Mesenchymal stem cell (in vitro differentiated cells and primary cell): ENCODE measurements around the gene LMLN.
A peak's percentile ranks its signal among the peaks of the same experiment; 100 is the strongest.

Experiments used
- DNase-seq: peaks from one replicate; pipeline ENCODE4 v3.0.0-alpha.2; 2013
- H2AFZ ChIP-seq: one replicate; pipeline ENCODE4 v1.6.1; 2013; ENCODE audit warnings: low read depth, mild to moderate bottlenecking, control low read depth, inconsistent platforms, low read length, moderate library complexity
- H2AK5ac ChIP-seq: 2 replicates; pipeline ENCODE4 v1.6.1; 2013; ENCODE audit warnings: low read length, moderate library complexity, mild to moderate bottlenecking, inconsistent platforms; ENCODE audit not compliant: severe bottlenecking
- H2BK120ac ChIP-seq: one replicate; pipeline ENCODE4 v1.6.1; 2013; ENCODE audit warnings: low read depth, mild to moderate bottlenecking, inconsistent platforms, low read length, moderate library complexity
- H2BK12ac ChIP-seq, 2 experiments: one replicate each; pipeline ENCODE4 v1.6.1; 2013; ENCODE audit warnings: inconsistent platforms in 2 of 2, low read length in 2 of 2, mild to moderate bottlenecking in 2 of 2, moderate library complexity in 2 of 2, control low read depth in 1 of 2
- H2BK15ac ChIP-seq: one replicate; pipeline ENCODE4 v1.6.1; 2013; ENCODE audit warnings: mild to moderate bottlenecking, low read depth, inconsistent platforms; ENCODE audit not compliant: poor library complexity, severe bottlenecking
- H2BK5ac ChIP-seq: 2 replicates; pipeline ENCODE4 v1.6.1; 2013; ENCODE audit warnings: low read depth, mild to moderate bottlenecking, low read length, control low read depth, inconsistent platforms; ENCODE audit not compliant: poor library complexity, severe bottlenecking
- H3K14ac ChIP-seq, 2 experiments: one replicate each; pipeline ENCODE4 v1.6.1; 2013; ENCODE audit warnings: inconsistent platforms in 2 of 2, low read length in 2 of 2, control low read depth in 1 of 2, mild to moderate bottlenecking in 1 of 2, moderate library complexity in 1 of 2
- H3K18ac ChIP-seq, 2 experiments: one replicate each; pipeline ENCODE4 v1.6.1; 2013; ENCODE audit warnings: inconsistent platforms in 2 of 2, low read length in 2 of 2, control low read depth in 1 of 2, low read depth in 1 of 2, mild to moderate bottlenecking in 1 of 2
- H3K23ac ChIP-seq, 2 experiments: one replicate each; pipeline ENCODE4 v1.6.1; 2013; ENCODE audit warnings: inconsistent platforms in 2 of 2, low read length in 2 of 2, mild to moderate bottlenecking in 2 of 2, moderate library complexity in 2 of 2, control low read depth in 1 of 2
- H3K27ac ChIP-seq: 2 replicates; pipeline ENCODE4 v1.5.1; 2013; ENCODE audit warnings: mild to moderate bottlenecking, moderate library complexity, low read length, control low read depth, inconsistent platforms; ENCODE audit not compliant: poor library complexity, severe bottlenecking
- H3K27me3 ChIP-seq, 2 experiments: 2 replicates each; pipeline versions ENCODE4 v1.6.1 to v1.7.0; 2013; ENCODE audit warnings: low read length in 2 of 2, mild to moderate bottlenecking in 2 of 2, moderate library complexity in 2 of 2, control low read depth in 1 of 2, inconsistent platforms in 1 of 2; ENCODE audit not compliant: control insufficient read depth in 1 of 2, insufficient read depth in 1 of 2
- H3K36me3 ChIP-seq, 2 experiments: 2 replicates each; pipeline versions ENCODE4 v1.6.1 to v1.7.0; 2013; ENCODE audit warnings: low read length in 2 of 2, control low read depth in 1 of 2, inconsistent platforms in 1 of 2, low read depth in 1 of 2, mild to moderate bottlenecking in 1 of 2; ENCODE audit not compliant: insufficient read depth in 2 of 2, control insufficient read depth in 1 of 2
- H3K4ac ChIP-seq, 2 experiments: one replicate each; pipeline ENCODE4 v1.6.1; 2013; ENCODE audit warnings: inconsistent platforms in 2 of 2, low read length in 2 of 2, mild to moderate bottlenecking in 2 of 2, moderate library complexity in 2 of 2, control low read depth in 1 of 2, low read depth in 1 of 2
- H3K4me1 ChIP-seq: 2 replicates; pipeline ENCODE4 v1.6.1; 2013; ENCODE audit warnings: low read depth, low read length, control low read depth; ENCODE audit not compliant: control insufficient read depth, insufficient read depth
- H3K4me2 ChIP-seq: 2 replicates; pipeline ENCODE4 v1.6.1; 2013; ENCODE audit warnings: low read length, mild to moderate bottlenecking, inconsistent platforms; ENCODE audit not compliant: poor library complexity, severe bottlenecking
- H3K4me3 ChIP-seq, 2 experiments: 2 replicates each; pipeline versions ENCODE4 v1.5.1 to v1.7.0; 2013; ENCODE audit warnings: low read length in 2 of 2, mild to moderate bottlenecking in 2 of 2, control low read depth in 1 of 2, low read depth in 1 of 2; ENCODE audit not compliant: insufficient read depth in 1 of 2
- H3K79me1 ChIP-seq: replicated peaks from 2 replicates; pipeline ENCODE4 v1.6.1; 2013; ENCODE audit warnings: mild to moderate bottlenecking, control low read depth, low read length, inconsistent platforms; ENCODE audit not compliant: poor library complexity, severe bottlenecking
- H3K9ac ChIP-seq: 2 replicates; pipeline ENCODE4 v1.7.0; 2013; ENCODE audit warnings: mild to moderate bottlenecking, low read length, moderate library complexity
- H3K9me3 ChIP-seq: 2 replicates; pipeline ENCODE4 v1.7.0; 2013; ENCODE audit warnings: mild to moderate bottlenecking, low read length; ENCODE audit not compliant: control insufficient read depth
- H4K8ac ChIP-seq: one replicate; pipeline ENCODE4 v1.6.1; 2013; ENCODE audit warnings: inconsistent platforms, mild to moderate bottlenecking, low read length, moderate library complexity
- H4K91ac ChIP-seq: one replicate; pipeline ENCODE4 v1.6.1; 2013; ENCODE audit warnings: mild to moderate bottlenecking, low read length, inconsistent platforms
- WGBS: methylation state at CpG from one replicate; pipeline ENCODE4 v1.1.7; 2013; ENCODE audit warnings: mixed read lengths; 5-methylcytosine and 5-hydroxymethylcytosine counted together

LMLN gene

GRCh38 chr3:197953325-197953724, 6.7 kb upstream of the LMLN start:
- no peak overlapping the region for H4K91ac ChIP-seq
- WGBS = 91% methylated on average over 6 of the region's 6 CpGs
- no peak overlapping the region for H2BK15ac ChIP-seq
- no peak overlapping the region for H4K8ac ChIP-seq
- peaks cover 2% of the 10 kb centered on the region for H3K79me1 ChIP-seq
- peak overlapping the region in 1 of 2 experiments; percentile 54 for H3K4me3 ChIP-seq
- H3K27ac ChIP-seq = no peak overlapping the region
- H3K36me3 ChIP-seq = peaks cover 37 to 68% of the 10 kb centered on the region in 2 experiments
- no peak overlapping the region for H2AK5ac ChIP-seq
- DNase-seq = no peak
- H2BK120ac ChIP-seq = no peak overlapping the region
- H3K27me3 ChIP-seq = no peaks in the 10 kb centered on the region
- H3K18ac ChIP-seq = no peak overlapping the region
- no peak overlapping the region for H2BK5ac ChIP-seq
- peak overlapping the region; percentile 81 for H3K9ac ChIP-seq
- no peak overlapping the region for H2AFZ ChIP-seq
- H3K4ac ChIP-seq = no peak overlapping the region
- H3K14ac ChIP-seq = no peak overlapping the region
- H3K4me2 ChIP-seq = no peak overlapping the region
- no peaks in the 10 kb centered on the region for H3K9me3 ChIP-seq
- peaks cover 8% of the 10 kb centered on the region for H3K4me1 ChIP-seq
- H2BK12ac ChIP-seq = no peak overlapping the region
- no peak overlapping the region for H3K23ac ChIP-seq

GRCh38 chr3:197953881-197954280, 6.1 kb upstream of the LMLN start:
- no peak overlapping the region for H3K14ac ChIP-seq
- no peak overlapping the region for H3K4ac ChIP-seq
- WGBS = 97% methylated on average over 7 of the region's 7 CpGs
- H2BK15ac ChIP-seq = no peak overlapping the region
- no peak overlapping the region for H2BK12ac ChIP-seq
- H3K23ac ChIP-seq = no peak overlapping the region
- peaks cover 10% of the 10 kb centered on the region for H3K4me1 ChIP-seq
- H3K9me3 ChIP-seq = no peaks in the 10 kb centered on the region
- H3K27ac ChIP-seq = no peak overlapping the region
- DNase-seq = no peak
- no peak overlapping the region for H3K4me2 ChIP-seq
- H2AK5ac ChIP-seq = no peak overlapping the region
- no peak overlapping the region for H2AFZ ChIP-seq
- H3K9ac ChIP-seq = peak overlapping the region; percentile 81
- H3K36me3 ChIP-seq = peaks cover 37 to 73% of the 10 kb centered on the region in 2 experiments
- no peak overlapping the region for H4K91ac ChIP-seq
- H2BK120ac ChIP-seq = no peak overlapping the region
- H3K4me3 ChIP-seq = peak overlapping the region in 1 of 2 experiments; percentile 54
- no peak overlapping the region for H2BK5ac ChIP-seq
- H3K79me1 ChIP-seq = peaks cover 2% of the 10 kb centered on the region
- H4K8ac ChIP-seq = no peak overlapping the region
- no peaks in the 10 kb centered on the region for H3K27me3 ChIP-seq
- no peak overlapping the region for H3K18ac ChIP-seq

- H3K14ac ChIP-seq = no peak overlapping the region
- H3K18ac ChIP-seq = no peak overlapping the region
- peaks cover 10% of the 10 kb centered on the region for H3K79me1 ChIP-seq
- no peak overlapping the region for H3K4me3 ChIP-seq
- H2BK12ac ChIP-seq = no peak overlapping the region
- no peak overlapping the region for H2AK5ac ChIP-seq
- H3K4me2 ChIP-seq = no peak overlapping the region
- no peak overlapping the region for H3K27ac ChIP-seq
- H2AFZ ChIP-seq = no peak overlapping the region
- H4K91ac ChIP-seq = no peak overlapping the region
- no peak overlapping the region for H2BK15ac ChIP-seq
- WGBS = 100% methylated on average over 4 of the region's 4 CpGs
- H2BK5ac ChIP-seq = no peak overlapping the region
- no peak overlapping the region for H4K8ac ChIP-seq
- H3K9me3 ChIP-seq = no peaks in the 10 kb centered on the region
- H2BK120ac ChIP-seq = no peak overlapping the region
- no peak for DNase-seq
- H3K36me3 ChIP-seq = peaks cover 37 to 72% of the 10 kb centered on the region in 2 experiments
- H3K27me3 ChIP-seq = no peaks in the 10 kb centered on the region
- no peak overlapping the region for H3K23ac ChIP-seq
- no peak overlapping the region for H3K9ac ChIP-seq
- peaks cover 14% of the 10 kb centered on the region for H3K4me1 ChIP-seq
- H3K4ac ChIP-seq = no peak overlapping the region
Observed at GRCh38 chr3:197955892-197956477, 4.0 kb upstream of the LMLN start.

GRCh38 chr3:197956626-197956988, 3.4 kb upstream of the LMLN start:
- Histone ChIP-seq H3K27ac (no peak overlapping the region), H3K36me3 (peaks cover 34 to 65% of the 10 kb centered on the region in 2 experiments), H2AK5ac (no peak overlapping the region), H4K91ac (no peak overlapping the region), H3K4me2 (no peak overlapping the region), H3K9me3 (no peaks in the 10 kb centered on the region), H3K79me1 (peaks cover 12% of the 10 kb centered on the region), H2AFZ (no peak overlapping the region), H3K9ac (peak overlapping the region; percentile 40), H3K18ac (no peak overlapping the region), H3K23ac (no peak overlapping the region), H3K4me3 (no peak overlapping the region), H3K27me3 (no peaks in the 10 kb centered on the region), H3K14ac (no peak overlapping the region), H2BK15ac (no peak overlapping the region), H3K4me1 (peaks cover 14% of the 10 kb centered on the region), H3K4ac (no peak overlapping the region), H2BK120ac (no peak overlapping the region), H2BK5ac (no peak overlapping the region), H4K8ac (peak overlapping the region; percentile 57), H2BK12ac (no peak overlapping the region)
- DNase-seq = no peak
- no CpG with 5 or more reads among the region's 2 CpGs for WGBS
